Motor neuron (in vitro differentiated cells): ENCODE data around the gene DDX31. TPM values are rescaled to one million over a fixed set of nuclear protein-coding genes. Genes with fewer than 3 reads are reported as not detected.

Experiments
- ATAC-seq, 8 experiments: fragments of 200-7000 bp; cut with Tn5 transposase; replicated peaks in 6 of 8; 2 replicates each; pipeline ENCODE4 v1.8.0; 2021; ENCODE audit warnings: mild to moderate bottlenecking in 8 of 8, moderate library complexity in 8 of 8
- H3K27ac ChIP-seq, 2 donors: fragments of 250-450 bp; sonication (Bioruptor Pico); 2 replicates each; pipeline ENCODE4 v1.9.0; 2021; ENCODE audit warnings: antibody characterized with exemption in 2 of 2, mild to moderate bottlenecking in 2 of 2, moderate library complexity in 1 of 2
- H3K4me1 ChIP-seq, 2 donors: fragments of 250-450 bp; sonication (Bioruptor Pico); replicated peaks in 1 of 2; 2 replicates each; pipeline ENCODE4 v1.6.1; 2021; ENCODE audit warnings: antibody characterized with exemption in 2 of 2, mild to moderate bottlenecking in 2 of 2, moderate library complexity in 1 of 2
- H3K4me3 ChIP-seq, 5 donors: fragments of 250-450 bp; sonication (Bioruptor Pico); 2 replicates each; pipeline ENCODE4 v1.9.0; 2021; ENCODE audit warnings: antibody characterized with exemption in 5 of 5, mild to moderate bottlenecking in 5 of 5, moderate library complexity in 4 of 5
- WGBS, 10 experiments: fragments of 450-650 bp; shearing (Covaris generic); methylation state at CpG; one replicate each; pipeline ENCODE4 v1.0.0; 2022; 5-methylcytosine and 5-hydroxymethylcytosine counted together
- in situ Hi-C, 9 experiments: fragments of 400-800 bp; cut with MboI; loops; one replicate each; pipeline ENCODE4 v1.15.0; 2021; ENCODE audit warnings: low sequenced_read_pairs in 9 of 9, low pct_unique_long_range_greater_than_20kb in 2 of 9; ENCODE audit not compliant: unreplicated experiment in 9 of 9
- total RNA-seq, 8 experiments: library from RNA; unstranded; fragments of 300-600 nt; gene quantifications; 2 replicates each; pipeline versions ENCODE4 v1.2.3 to v1.2.4, GENCODE V29; 2022

The DDX31 gene
- total RNA-seq, 8 experiments from 2014 or later, result 9.1 to 40.2 (median 13.5) TPM

DNA sequence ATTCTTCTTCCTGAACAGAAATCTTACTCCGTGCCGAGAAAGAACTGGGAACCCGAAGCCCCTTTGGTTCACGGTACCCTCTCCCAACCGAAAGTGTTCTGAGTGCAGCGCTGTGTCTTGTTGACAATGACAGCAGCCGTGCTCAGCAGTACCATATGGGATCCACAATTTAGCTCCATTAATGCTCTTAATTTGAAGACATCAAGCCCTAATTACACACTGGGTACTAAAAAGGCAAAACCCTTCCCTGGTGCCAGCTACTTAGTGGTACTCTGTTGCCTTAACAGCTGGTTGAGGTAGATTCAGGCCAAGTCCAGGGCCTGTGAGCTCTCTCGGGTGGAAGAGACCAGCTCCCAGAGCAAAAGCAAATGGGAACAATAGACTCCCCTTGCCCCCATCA, 24.5 kb downstream of the DDX31 start:
- Histone ChIP-seq H3K4me3 (no peak overlapping the region), H3K27ac (no peak overlapping the region), H3K4me1 (no peaks in the 10 kb centered on the region)
- in situ Hi-C loops, result no loop called here
- WGBS, 10 experiments, result 91 to 100% (median 98%) methylated on average over 2 to 7 of the region's 8 CpGs; no CpG with 5 or more reads in 3 of the 10 experiments
- ATAC-seq, result no peak

DNA sequence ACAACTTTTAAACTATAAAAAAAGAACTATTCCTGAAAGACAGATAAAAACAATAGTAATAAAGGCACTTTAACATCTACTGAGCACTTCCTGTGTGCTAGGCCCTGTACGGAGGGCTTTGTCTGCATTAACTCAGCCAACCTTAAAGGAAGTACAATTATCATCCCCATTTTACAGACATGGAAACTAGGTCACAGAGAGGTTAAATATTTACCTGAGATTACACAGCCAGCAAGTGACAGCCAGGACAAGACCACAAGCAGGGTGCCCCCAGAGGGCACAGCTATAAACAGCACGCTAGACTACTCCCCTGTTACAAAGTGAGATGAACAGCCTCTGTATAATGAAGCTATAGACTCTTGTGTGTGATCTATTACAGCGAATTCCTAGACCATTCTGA, 25.5 kb downstream of the DDX31 start:
- Histone ChIP-seq H3K27ac (no peak overlapping the region), H3K4me3 (no peak overlapping the region), H3K4me1 (no peaks in the 10 kb centered on the region)
- in situ Hi-C loops, result no loop called here
- peak in 1 of 8 experiments; percentile 44 for ATAC-seq
- WGBS, 10 experiments, result 85 to 100% (median 97%) methylated on average over 1 to 3 of the region's 3 CpGs; no CpG with 5 or more reads in 2 of the 10 experiments

DNA sequence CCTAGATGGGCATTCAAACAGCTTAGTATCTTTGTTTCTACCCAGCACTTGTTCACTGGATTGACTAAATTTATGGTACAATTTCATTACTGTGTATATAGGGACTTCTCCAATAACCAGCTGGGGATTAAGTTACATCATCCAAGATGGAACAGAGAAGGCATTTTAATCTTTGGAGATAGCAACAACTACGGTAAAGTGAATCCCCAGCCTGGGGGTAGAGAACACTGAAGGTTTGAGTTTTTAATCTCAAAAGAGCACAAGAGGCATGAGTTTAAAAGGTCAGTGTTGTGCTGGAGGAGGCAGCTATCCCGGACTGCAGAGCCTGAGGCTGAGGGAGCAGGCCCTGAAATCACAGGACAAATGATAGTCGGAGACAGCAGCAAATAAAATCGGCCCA, 28.6 kb downstream of the DDX31 start:
- WGBS, 10 experiments, result 86 to 100% (median 93%) methylated on average over 1 to 4 of the region's 4 CpGs; no CpG with 5 or more reads in 1 of the 10 experiments
- no peak overlapping the region for H3K27ac ChIP-seq
- in situ Hi-C loops, result no loop called here
- no peak overlapping the region for H3K4me3 ChIP-seq
- H3K4me1 ChIP-seq, result no peaks in the 10 kb centered on the region
- ATAC-seq, result no peak

DNA sequence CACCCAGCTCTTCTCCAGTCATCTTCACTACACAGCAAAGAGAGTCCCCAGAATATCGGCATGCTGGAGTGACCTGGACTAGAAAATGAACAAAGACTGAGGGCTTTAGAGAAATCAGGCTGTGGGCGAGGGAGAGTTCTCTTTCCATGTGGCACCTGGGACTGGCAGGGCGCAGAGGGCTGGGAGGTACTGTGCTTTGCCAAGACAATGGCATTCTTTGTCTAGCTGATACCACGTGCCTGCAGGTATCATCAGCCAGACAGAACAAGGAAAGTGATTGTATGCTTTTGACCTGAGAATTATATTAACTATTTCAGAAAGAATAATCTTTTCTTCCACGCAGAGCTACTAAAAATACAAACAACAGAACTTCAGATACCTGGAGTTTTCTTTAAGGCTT, 30.5 kb downstream of the DDX31 start:
- H3K27ac ChIP-seq, result no peak overlapping the region
- ATAC-seq, result no peak
- in situ Hi-C loops, result no loop called here
- no peak overlapping the region for H3K4me3 ChIP-seq
- 50 to 100% (median 92%) methylated on average over 1 to 5 of the region's 5 CpGs for WGBS, 10 experiments
- no peaks in the 10 kb centered on the region for H3K4me1 ChIP-seq

DNA sequence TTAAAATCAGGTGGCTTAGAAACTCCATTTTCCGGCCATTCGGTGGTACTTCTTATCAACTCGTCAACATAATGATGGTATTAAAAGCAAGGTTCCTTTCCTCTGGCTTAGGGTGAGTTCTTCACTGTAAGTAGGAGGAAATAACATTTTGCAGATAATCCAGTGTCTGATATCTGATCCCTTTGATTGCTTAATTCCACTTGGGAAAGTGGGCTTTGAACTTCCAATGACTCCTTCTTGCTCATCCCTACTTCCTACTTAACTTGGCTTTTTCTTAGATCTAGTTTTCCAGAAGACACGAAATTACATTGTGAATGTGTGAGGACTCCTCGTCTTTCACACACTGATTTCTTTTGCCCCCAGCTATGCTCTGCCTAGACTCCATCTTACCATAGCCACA, 31.5 kb downstream of the DDX31 start:
- Histone ChIP-seq H3K4me3 (no peak overlapping the region), H3K4me1 (no peaks in the 10 kb centered on the region), H3K27ac (no peak overlapping the region)
- WGBS, 10 experiments, result 65 to 100% (median 95%) methylated on average over 2 to 5 of the region's 5 CpGs; no CpG with 5 or more reads in 1 of the 10 experiments
- in situ Hi-C loops, result no loop called here
- ATAC-seq, result no peak

DNA sequence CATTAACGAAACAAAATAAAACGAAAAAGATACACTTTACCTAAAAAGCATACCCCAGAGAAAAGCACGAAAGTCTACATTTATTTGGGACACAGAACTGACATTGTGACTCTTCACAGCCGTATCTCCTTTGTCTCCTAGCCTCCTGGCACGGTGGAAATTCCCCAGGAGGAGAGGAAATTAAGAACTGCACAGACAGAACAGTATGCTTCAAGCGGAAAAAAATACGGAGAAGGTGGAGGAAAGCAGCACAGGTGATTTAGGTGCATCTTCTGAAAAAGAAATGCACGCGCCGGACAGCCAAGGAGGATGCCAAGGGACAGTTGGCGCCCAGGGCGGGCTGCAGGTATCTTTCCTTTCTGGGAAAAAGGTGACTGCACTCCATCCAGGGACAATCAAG, 32.0 kb downstream of the DDX31 start:
- no peak overlapping the region for H3K4me3 ChIP-seq
- 80 to 98% (median 94%) methylated on average over 1 to 12 of the region's 12 CpGs; no CpG with 5 or more reads in 1 of the 10 experiments for WGBS, 10 experiments
- H3K27ac ChIP-seq, result no peak overlapping the region
- peak in 1 of 8 experiments; percentile 5 for ATAC-seq
- H3K4me1 ChIP-seq, result no peaks in the 10 kb centered on the region
- in situ Hi-C loops, result no loop called here

DNA sequence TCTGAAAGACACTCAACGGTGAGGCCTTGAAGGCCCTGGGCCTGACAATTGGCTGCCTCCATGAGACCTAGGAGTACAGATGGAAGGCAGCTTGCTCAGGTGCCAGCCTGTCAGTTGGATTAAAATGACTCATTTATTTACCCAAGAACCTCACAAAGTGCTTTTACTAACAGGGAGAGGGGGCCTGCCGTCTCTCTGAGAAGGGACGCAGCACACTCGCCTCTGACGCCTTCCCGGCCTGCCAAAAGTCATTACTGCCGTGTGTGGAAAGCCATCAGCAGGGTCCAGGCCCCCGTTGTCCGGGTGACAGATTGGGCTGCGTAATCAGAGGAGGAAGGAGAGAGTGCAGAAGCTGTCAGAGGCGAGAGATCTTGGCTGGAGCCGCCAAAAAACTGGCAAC, 32.4 kb downstream of the DDX31 start:
- Histone ChIP-seq H3K4me3 (no peak overlapping the region), H3K27ac (no peak overlapping the region), H3K4me1 (no peaks in the 10 kb centered on the region)
- WGBS, 10 experiments, result 73 to 100% (median 84%) methylated on average over 1 to 12 of the region's 12 CpGs; no CpG with 5 or more reads in 3 of the 10 experiments
- peak in 2 of 8 experiments; percentile 76 to 98 for ATAC-seq
- in situ Hi-C loops, result no loop called here

DNA sequence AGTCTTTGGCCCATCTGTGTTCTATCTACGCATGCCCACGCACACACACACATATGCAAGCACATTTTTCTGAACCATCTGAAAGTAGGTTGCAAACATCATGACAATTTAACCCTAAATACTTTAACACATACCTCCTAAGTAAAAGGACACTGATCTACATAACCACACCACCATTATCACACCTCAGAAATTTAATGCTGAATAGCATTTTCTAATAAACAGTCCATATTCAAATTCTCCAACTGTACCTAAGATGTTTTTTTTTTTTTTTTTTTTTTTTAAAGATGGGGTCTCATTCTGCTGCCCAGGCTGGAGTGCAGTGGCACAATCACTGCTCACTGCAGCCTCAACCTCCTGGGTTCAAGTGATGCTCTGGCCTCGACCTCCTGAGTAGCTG, 35.5 kb downstream of the DDX31 start:
- Histone ChIP-seq H3K4me3 (no peak overlapping the region), H3K4me1 (no peaks in the 10 kb centered on the region), H3K27ac (no peak overlapping the region)
- ATAC-seq, result no peak
- 93 to 100% (median 98%) methylated on average over 1 to 3 of the region's 3 CpGs; no CpG with 5 or more reads in 4 of the 10 experiments for WGBS, 10 experiments
- in situ Hi-C loops, result no loop called here

DNA sequence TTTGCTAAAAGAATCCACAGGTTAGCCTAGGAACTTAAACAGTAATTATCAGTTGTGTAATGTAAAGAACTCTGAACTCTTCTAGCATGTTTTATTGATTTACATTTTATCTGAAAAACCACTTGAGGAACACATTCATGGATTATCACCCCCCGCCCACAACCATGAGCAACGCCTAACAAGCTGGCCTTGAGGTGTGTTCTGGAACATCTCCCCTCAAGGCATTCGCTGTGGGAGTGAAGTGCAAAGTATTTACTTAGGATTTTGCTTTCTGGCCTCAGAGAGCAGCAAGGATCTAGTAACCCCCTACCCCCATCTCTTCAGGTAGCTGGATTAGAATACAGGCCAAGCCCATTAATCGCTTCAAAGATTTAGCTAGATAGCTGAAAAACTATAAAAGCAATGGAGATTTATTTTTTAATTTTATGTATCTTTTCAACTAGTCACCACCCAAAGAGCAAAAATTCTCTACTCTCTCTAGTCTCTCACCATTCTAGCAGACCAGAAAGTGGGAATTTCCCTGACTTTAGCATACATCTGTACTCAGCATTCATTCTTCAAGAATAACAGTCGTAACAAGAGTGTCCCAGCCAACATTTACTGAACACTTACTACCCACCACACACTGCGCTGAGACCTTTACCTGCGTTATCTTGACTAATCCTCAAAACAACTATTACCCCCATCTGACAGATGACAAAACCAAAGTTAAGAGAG, 37.2 kb downstream of the DDX31 start:
- ATAC-seq, result peak in 3 of 8 experiments; percentile 36 to 84 (median 70)
- Histone ChIP-seq H3K27ac (no peak overlapping the region), H3K4me3 (no peak overlapping the region), H3K4me1 (no peaks in the 10 kb centered on the region)
- WGBS, 10 experiments, result 40 to 100% (median 92%) methylated on average over 2 to 7 of the region's 7 CpGs; no CpG with 5 or more reads in 1 of the 10 experiments
- in situ Hi-C loops, result no loop called here

DNA sequence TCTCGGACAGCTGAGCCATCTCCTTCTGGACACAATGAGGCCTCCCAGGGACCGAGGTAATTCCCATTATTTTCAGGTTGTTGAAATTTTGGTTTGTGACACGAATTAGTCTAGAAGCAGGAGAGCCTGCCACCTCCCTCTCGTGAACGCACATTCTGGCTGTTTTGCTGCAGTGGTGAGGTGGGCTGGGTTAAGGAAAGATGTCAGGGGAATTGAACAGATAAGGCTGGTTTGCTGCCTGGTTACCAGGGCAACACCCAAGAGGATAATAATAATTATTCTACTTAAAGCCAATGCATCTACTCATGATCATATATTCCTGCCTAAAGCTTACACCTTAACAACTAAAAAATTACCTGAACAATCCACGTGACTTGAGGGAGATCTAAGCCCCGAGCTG, 38.1 kb downstream of the DDX31 start:
- no peak for ATAC-seq
- H3K27ac ChIP-seq, result no peak overlapping the region
- H3K4me3 ChIP-seq, result no peak overlapping the region
- no peaks in the 10 kb centered on the region for H3K4me1 ChIP-seq
- WGBS, 10 experiments, result 40 to 100% (median 96%) methylated on average over 1 to 6 of the region's 7 CpGs; no CpG with 5 or more reads in 2 of the 10 experiments
- in situ Hi-C loops, result no loop called here

DNA sequence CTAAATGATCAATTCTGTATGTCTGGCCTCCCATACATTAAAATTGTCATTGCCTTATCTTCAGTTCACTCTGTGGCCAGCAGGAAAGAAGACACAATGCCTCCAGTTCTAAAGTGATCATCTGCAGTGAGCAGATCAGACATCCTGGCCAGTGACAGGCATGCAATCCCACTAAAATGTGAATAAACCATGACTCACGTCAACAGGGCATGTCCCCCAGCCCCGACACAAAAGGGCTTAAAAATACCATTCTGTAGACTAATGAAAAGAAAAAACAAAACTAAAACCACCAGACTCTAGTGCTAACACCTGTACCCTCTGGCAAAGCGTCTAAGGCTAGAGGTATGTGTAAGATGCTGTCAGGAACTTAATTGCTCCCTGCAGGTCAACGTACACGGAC, 38.5 kb downstream of the DDX31 start:
- WGBS, 10 experiments, result 12 to 100% (median 82%) methylated on average over 1 to 4 of the region's 5 CpGs; no CpG with 5 or more reads in 4 of the 10 experiments

DNA sequence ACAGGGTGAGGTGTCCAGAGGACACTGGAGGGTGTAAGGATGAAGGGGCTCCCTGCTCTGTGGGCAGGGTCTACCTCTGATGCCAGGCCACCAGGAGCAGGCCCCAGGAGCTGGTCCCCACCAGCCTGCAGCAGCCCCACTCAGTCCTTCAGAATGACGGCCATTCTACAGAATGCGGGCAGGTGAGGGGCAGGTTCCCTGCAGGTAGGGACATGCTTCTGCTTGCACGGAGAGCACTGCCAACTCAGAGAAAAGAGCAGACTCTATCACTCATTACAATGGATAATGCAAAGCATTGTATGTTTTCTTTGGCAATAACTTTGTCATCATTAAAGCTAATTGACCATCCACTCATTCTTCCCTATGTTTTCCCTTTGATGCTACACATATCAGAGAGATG, 39.0 kb downstream of the DDX31 start:
- Histone ChIP-seq H3K4me3 (no peak overlapping the region), H3K27ac (no peak overlapping the region), H3K4me1 (no peaks in the 10 kb centered on the region)
- 80 to 100% (median 88%) methylated on average over 1 to 3 of the region's 3 CpGs; no CpG with 5 or more reads in 7 of the 10 experiments for WGBS, 10 experiments
- in situ Hi-C loops, result no loop called here
- ATAC-seq, result no peak

More for the DNA sequence above, 38.5 kb downstream of the DDX31 start:
- H3K4me3 ChIP-seq, result no peak overlapping the region
- no peaks in the 10 kb centered on the region for H3K4me1 ChIP-seq
- in situ Hi-C loops, result no loop called here
- ATAC-seq, result no peak
- no peak overlapping the region for H3K27ac ChIP-seq

DNA sequence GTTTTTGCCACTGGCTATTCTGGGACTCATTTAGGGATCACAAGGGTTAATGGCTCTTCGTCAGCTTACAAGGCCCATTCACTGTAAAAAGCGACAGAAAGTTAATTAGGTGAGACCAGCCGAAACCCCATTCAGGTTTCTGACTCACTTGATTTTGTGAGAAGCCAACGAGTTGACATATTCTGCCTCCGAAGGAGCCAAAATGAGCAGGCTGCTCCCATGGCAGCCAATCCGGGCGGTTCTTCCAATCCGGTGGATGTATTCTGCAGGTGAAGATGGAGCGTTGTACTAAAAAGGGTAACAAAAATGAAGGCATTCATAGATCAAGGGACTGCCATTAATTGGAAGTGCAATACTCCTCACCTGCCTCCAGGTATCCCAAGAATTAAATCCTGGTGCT, 39.7 kb downstream of the DDX31 start:
- Histone ChIP-seq H3K27ac (no peak overlapping the region), H3K4me3 (no peak overlapping the region), H3K4me1 (no peaks in the 10 kb centered on the region)
- ATAC-seq, result no peak
- in situ Hi-C loops, result no loop called here
- 75 to 97% (median 90%) methylated on average over 1 to 9 of the region's 9 CpGs for WGBS, 10 experiments

DNA sequence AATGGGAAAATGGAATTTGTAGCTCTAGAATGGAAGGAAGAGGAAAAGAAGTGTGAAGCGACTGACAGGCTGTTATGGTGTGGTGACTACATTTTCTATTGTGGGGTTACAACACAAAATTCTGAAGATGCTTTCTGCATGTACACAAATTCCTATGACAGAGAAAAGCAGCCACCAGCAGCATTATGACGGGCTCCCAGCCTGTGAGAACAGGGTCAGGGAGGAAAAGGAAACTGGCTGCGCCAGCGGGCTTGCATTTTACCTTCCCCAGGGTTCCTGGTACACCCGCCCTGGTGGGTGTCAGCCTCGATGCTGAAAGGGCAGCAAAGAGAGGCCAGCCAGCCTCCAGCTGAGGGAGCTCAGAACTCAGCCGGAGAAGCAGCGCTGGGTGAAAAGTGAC, 41.0 kb downstream of the DDX31 start:
- Histone ChIP-seq H3K4me3 (no peak overlapping the region), H3K27ac (no peak overlapping the region), H3K4me1 (no peaks in the 10 kb centered on the region)
- ATAC-seq, result no peak
- in situ Hi-C loops, result no loop called here
- WGBS, 10 experiments, result 67 to 100% (median 94%) methylated on average over 1 to 8 of the region's 8 CpGs; no CpG with 5 or more reads in 3 of the 10 experiments
